Middle frontal gyrus (tissue), 1 donor: Measurements from ENCODE around the gene UBE2G1.
A peak's percentile ranks its signal among the peaks of the same experiment; 100 is the strongest.
"Not testable (repeated sequence)": the region's sequence is repeated elsewhere in the genome, so short reads cannot be mapped to it uniquely, and the experiment has no call there.

Source experiments
- DNase-seq: peaks from one replicate; pipeline ENCODE4 v3.0.0-alpha.2; 2015; ENCODE audit warnings: low spot score; ENCODE audit errors: extremely low spot score

Gene UBE2G1

DNA sequence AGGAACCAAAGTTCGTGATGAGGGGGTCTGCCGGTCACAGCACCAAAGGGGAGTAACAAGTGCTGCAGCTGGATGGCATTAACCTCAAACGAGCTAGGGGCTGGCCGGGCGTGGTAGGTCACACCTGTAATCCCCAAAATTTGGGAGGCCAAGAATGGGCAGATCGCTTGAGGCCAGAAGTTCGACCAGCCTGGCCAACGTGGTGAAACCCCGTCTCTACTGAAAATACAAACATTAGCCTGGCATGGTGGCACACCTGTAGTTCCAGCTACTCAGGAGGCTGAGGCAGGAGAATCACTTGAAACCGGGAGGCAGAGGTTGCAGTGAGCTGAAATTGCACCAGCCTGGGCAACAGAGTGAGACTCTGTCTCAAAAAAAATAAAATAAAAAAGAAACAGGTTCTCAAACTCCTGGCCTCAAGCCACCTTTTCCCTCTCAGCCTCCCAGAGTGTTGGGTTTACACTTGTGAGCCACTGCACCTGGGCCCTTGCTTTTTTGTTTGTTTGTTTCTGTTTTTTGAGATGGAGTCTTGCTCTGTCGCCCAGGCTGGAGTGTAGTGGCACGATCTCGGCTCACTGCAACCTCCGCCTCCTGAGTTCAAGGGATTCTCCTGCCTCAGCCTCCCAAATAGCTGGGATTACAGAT is 9.4 kb upstream of the UBE2G1 start:
- DNase-seq = not testable (repeated sequence)

DNA sequence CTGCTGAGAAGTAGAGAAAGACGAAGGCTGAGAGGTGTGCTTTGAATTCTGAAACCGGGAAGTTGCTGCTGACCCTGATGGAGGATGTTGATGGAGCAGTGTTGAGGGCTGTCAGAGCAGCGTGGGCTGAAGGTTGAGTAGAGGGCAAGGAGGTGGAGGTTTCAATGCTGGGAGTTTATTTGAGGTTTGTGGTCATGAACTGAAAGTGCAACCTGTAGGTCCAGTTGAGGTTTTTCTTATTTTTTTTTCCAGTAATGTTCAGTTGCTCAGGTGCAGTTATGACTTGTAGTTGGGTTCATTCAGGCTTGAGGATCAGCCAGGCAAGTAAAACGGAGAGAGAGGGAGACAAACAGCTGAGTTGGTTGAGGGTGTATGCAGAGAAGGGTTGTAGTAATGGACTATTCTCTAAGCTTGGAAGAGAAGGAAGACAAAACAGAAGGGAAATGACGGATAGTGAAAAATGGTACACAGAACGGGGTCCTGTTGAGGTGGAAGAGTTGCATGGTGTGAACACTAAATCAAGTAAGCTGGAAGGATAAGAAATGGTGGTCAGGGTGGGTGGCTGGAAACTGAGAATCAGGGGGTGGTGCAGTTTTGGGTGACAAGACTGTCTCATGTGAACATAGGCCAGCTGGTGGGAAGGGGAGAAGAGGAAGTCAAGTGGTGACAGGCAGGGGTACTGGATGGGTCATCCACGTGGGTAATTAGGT is 8.7 kb upstream of the UBE2G1 start:
- no peak for DNase-seq

DNA sequence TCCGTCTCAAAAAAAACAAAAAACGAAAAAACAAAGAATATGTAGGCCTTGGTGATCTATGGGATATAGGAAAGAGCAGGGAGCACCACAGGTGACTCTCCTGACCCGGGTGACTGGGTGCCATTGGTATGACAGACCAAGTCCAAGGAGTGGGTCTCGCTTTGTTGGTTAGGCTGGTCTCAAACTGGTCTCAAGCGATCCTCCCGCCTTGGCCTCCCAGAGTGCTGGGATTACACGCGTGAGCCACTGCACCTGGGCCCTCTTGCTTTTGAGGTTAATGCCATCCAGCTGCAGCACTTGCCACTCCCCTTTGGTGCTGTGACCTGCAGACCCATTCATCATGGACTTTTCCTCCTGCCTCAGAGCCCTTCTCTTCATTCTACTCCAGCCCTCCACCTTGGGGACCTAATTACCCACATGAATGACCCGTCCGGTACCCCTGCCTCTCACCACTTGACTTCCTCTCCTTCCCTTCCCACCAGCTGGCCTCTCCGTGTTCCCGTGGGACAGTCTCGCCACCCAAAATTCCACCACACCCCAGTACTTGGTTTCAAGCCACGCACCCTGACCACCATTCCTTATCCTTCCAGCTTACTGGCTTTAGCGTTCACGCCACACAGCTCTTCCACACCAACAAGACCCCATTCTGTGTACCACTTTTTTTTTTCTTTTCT is 3.2 kb upstream of the UBE2G1 start:
- DNase-seq = no peak

DNA sequence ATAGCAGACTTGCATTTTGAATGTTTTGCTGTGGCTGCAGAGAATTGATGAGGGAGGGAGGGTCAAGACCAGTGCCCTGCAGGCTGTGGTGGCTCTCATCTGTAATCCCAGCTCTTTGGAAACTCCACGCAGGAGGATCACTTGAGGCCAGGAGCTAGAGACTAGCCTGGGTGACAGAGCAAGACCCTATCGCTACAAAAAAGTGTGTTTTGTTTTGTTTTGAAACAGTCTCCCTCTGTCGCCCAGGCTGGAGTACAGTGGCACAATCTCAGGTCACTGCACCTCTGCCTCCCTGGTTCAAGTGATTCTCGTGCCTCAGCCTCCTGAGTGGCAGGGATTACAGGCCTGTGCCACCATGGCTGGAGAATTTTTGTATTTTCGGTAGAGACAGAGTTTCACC is 1.9 kb upstream of the UBE2G1 start:
- no peak for DNase-seq

DNA sequence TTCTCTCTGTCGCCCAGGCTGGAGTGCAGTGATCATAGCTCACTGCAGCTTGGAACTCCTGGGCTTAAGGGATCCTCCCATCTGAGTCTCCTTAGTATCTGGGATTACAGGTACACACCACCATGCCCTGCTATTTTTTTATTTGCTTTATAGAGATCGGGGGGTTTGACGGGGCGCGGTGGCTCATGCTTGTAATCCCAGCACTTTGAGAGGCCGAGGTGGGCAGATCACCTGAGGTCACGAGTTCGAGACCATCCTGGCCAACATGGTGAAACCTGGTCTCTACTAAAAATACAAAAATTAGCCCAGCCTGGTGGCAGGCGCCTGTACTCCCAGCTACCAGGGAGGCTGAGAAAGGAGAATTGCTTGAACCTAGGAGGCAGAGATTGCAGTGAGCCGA is 702 bp upstream of the UBE2G1 start:
- DNase-seq = not testable (repeated sequence)

DNA sequence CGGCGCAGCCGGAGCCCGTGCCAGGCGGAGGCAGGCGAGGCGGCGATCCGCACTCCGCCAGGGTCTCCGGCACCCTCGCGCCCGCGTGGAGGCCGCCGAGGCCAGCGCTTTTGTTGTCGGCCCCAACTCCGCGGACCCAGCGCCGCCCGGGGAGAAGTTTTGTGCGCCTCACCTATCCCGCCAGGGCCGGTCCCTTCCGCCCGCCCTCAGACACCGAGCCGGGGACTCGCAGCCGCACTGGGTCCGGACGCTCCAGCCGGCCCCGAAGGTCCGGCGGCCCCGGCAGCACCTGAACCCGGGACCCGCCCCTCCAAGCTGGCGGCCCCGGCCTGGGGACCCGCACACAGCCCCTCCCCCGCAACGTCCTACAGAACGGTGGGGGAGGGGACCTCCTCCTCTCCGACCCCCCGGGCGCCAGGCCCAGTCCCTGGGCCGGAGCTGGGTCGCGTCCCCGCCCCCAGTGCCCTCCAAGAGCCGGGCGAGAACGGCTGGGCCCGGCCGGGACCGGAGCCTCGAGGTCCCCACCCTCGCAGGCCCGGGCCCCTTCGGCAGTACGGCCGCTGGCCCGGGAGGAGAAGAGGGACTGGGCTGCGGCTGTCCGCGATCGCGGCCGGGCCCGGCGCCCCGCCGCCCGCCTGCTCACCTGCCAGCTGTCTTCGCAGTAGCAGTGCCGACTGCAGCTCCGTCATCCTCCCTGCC is 698 bp downstream of the UBE2G1 start:
- no peak for DNase-seq

DNA sequence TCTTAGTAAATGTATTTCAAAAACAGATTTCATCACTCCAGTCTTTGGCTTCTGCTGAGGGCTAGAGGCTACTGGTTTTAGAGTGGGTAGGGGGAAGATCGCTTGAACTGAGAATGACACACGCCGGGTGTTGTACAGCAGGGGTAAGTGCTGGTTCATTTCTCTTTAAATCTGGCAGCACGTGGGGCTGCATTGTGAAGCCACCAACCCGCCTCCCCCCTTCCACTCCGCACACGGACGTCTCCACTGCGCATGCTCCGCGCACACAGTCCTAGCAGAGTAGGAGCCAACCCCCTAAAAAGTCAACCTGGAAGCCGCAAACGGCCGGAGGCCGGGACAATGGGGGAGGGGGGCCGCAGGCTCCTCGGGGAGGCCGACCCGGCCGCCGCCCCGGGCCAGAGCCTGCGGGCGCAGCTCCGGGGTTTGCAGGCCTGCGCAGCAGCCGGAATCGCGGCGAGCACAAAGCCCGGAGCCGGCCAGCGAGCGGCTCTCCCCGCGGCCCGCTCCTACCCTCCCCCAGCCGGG is 1.3 kb downstream of the UBE2G1 start:
- peak; percentile 87 for DNase-seq

DNA sequence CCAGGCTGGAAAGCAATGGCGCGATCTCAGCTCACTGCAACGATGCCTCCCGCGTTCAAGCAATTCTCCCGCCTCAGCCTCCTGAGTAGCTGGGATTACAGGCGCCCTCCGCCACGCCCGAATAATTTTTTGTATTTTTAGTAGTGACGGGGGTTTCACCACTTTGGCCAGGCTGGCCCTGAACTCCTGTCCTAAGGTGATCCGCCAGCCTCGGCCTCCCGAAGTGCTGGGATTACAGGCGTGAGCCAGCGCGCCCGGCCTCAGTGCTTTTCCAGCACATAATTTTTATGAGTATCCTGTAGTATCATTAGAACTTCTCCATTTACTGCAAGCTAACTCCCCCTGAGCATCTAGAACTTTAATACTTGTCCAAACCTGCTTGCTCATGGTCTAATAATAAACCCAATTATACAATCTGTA is 1.8 kb downstream of the UBE2G1 start:
- no peak for DNase-seq

DNA sequence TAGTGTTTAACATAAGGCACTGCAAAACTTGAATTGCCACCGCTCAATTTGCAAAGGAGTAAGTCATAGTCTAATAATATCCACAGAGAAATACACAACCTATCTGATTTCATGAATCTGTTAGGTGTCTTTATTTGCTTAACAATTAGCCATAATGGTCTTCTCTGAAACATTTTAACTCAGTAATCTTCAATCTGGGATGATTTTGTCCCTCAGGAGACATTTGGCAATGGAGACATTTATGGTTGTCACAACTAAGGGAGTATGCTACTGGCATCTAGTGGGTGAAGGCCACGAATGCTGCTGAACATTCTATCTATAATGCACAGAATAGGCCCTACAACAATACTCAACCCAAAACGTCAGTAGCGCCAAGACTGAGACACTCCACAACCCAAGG is 4.3 kb downstream of the UBE2G1 start:
- DNase-seq = no peak

DNA sequence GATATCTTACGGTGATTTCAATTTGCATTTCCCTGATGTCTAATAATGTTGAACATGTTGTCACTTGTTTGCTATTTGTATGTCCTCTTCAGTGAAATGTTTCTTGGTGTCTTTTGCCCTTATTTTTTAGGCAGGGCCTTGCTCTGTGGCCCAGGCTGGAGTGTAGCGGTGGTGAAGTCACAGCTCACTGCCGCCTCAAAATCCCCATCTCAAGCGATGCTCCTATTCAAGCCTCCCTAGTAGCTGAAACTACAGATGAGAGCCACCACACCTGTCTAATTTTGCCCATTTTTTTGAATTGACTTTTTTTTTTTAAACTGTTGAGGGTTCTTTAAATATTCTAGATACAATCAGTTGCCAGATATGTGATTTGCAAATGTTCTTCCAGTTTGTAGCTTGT is 8.3 kb downstream of the UBE2G1 start:
- no peak for DNase-seq

DNA sequence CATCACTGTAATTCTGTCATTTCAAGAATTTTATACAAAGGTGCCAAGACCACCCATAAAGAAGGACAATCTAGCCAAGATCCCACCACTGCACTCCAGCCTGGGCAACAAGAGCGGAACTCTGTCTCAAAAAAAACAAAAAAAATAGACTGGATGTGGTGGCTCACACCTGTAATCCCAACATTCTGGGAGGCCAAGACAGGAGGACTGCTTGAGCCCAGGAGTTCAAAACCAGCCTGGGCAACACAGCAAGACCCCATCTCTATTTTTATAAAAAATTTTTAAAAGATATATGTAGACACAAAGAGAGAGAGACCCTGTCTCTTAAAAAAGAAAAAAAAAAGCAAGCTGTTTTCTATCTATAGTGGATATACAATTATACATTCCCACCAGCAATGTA is 8.8 kb downstream of the UBE2G1 start:
- DNase-seq = no peak

DNA sequence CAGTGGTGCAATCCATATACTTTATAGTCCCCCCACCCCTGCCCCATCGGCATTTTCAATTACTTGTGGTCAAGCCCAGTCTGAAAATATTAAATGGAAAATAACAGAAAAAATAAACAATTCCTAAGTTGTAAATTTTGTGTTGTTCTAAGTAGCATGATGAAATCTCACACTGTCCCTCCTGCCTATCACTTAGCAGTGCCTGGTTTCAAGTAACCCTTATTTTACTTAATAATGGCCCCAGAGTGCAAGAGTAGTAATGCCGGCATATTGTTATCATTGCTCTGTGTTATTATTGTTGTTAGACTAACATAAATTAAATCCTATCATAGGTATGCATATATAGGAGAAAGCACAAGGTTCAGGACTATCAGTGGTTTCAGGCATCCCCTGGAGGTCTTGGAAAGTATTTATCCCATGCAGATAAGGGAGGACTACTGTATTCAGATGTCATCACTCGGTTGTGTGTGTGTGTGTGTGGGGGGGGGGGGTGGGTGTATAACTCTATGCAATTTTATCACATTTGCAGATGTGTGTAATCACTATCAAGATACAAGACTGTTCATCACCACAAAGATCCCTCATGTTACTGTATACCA is 9.3 kb downstream of the UBE2G1 start:
- no peak for DNase-seq

DNA sequence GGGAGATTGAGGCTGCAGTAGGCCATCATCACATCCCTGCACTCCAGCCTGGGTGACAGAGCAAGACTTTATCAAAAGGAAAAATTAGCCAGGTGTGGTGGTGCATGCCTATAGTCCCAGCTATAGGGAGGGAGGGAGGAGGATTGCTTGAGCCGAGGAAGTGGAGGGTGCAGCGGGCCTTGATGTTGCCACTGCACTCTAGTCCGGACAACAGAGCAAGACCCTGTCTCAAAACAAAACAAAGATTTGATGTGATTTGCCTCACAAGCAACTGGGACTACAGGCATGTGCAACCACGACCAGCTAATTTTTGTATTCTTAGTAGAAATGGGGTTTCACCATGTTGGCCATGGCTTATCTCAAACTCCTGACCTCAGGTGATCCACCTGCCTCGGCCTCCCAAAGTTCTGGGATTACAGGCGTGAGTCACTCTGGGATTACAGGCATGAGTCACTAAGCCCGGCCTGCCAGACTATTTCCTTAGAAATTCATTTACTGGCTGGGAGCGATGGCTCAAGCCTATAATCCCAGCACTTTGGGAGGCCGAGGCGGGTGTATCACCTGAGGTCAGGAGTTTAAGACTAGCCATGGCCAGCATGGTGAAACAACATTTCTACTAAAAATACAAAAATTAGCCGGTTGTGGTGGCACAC is 11.5 kb downstream of the UBE2G1 start:
- no peak for DNase-seq

DNA sequence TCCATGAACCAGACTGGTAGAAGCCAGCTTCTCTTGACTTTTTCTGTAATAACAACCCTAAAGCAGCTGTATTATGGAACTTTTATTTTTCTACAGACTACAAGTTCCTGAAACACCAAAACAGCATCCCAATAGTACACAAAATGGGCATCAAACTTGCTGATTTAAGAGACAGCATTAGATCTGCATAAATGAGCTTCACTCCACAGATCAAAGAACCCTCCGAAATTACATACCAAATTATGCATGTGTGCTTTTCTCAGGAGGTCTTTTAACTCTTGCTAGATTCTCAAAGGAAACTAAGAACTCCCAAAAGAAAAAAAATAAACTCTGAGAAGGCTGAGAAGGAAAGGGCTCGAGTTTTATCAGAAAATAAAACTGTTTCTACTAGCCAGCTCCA is 12.3 kb downstream of the UBE2G1 start:
- no peak for DNase-seq

DNA sequence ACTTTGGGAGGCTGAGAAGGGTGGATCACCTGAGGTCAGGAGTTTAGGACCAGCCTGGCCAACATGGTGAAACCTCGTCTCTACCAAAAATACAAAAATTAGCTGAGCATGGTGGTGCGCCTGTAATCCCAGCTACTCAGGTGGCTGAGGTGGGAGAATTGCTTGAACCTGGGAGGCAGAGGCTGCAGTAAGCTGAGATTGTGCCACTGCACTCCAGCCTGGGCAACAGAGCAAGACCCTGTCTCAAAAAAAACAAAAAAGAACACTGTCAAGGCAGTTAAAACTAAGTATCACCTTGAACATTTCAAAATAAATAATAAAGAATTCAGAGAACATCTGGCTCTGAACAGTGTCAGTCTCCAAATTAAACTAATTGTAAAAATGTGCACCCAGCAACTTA is 16.3 kb downstream of the UBE2G1 start:
- not testable (repeated sequence) for DNase-seq

DNA sequence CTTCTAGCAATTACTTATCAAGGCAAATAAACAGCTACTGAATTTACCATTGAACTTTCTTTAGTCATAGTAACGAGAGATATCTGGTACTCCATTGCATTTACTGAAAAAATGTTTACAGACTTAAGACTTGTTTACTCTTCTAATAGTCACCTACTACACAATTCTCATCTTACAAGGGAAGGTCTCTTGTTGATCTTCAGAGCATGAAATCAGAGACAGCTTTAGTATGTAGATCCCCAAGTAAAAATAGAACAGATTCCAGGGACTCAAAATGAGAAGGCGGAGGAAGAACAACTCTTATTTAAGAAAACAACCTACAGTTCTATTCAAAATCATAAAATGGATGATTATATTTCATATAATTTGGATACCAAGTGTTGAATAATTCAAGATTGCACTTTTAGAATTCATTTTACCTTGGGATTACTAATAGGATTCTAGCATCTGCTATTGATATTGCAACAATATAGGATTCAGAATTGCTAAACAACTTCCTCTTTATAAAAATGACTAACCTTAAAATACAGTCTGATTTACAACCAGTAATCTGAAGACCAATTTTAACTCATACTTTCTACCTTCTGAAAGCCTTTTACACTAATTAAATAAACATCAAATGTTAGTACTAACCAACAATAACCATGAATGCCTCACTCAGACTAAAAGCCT is 20.8 kb downstream of the UBE2G1 start:
- no peak for DNase-seq

DNA sequence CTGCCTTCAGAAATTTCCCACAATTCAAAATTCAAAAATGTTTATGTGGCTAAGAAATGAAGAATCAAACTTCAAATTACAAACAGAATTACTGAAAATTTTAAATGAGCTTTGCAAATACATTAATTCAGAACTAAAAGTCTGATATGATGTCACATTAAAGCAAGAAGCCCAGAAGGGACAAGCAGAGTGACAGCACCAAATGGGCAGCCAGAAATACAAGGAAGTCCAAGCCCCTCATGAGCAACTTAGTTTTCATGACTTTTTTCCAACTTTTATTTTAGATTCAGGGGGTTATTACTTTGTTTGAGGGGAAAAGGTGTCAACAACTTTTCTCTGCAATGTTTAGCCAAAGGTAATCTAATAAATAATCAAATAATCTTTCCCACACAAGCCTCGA is 21.5 kb downstream of the UBE2G1 start:
- no peak for DNase-seq

DNA sequence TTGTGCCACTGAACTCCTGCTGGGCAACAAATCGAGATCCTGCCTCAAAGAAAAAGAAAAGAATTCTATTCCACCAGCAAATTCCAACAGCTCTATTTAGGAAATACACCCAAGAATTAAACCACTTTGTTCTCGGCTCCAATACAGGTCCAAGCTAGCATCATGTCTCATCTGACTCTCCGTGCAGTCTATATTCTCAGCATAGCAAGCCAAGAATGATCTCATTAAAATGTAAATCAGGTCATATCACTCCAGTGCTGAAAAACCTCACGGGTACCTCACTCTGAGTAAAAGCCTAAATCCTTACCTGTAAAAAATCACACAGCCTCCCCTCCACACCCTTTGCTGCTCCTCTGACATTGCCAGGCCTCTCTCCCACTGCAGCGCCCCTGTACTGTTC is 23.9 kb downstream of the UBE2G1 start:
- DNase-seq = no peak

DNA sequence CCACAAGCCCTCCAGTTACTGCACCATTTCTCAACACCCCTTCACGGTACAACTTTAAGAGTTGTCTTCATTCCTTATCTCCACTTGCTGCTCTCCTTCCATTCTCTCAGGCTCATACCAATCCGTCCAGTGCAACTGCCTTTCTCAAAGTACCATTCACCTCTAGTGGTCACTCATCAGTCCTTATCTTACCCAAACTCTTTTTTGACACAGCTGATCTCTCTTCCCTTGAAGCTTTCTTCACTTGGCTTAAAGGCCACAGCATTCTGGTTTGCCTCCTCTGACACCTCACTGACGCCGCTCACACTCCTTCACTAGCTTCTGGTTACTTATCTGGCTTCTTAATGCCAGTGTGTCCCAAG is 24.9 kb downstream of the UBE2G1 start:
- DNase-seq = no peak

DNA sequence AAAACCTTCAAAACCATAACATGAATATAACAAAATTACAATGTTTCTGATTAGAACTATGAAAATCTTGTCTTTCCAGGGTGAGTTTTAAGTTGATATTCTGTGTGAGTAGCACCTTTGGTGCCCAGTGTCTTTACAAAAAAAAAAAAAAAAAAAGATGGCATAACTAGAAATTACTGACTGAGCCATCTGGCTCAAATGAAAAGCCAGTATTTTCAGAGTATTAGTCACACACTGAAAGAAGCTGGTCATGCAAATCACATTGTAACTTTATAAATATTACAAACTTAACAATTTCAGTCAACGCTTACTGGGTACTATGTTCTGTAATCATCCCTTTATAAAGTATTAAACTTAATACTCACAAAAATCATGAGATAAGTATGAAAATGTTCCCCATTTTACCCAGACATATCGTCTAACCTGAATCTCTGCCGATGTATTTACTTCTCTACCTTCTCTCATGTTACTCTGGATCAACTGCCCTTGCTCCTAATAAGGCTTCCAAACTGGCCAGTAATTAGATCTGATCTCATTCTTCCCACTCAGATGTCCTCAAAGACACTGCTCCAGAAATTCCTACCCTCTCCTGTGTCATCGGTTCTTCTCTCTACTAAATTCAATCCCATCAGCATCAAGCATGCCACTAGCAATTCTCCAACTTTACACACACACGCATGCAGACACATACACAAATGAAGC is 25.4 kb downstream of the UBE2G1 start:
- DNase-seq = no peak
